Transverse colon (tissue), 4 donors: ENCODE results near the gene TMEM52B.

Source experiments
- EP300 ChIP-seq: sonication (generic); formaldehyde crosslinking; IDR thresholded peaks from one replicate; pipeline ENCODE4 v1.6.1; 2017; ENCODE audit warnings: antibody characterized with exemption, low read depth
- POLR2A ChIP-seq: fragments of 450-650 bp; IDR thresholded peaks from one replicate; pipeline ENCODE4 v1.6.1; 2016; ENCODE audit warnings: antibody characterized with exemption, mild to moderate bottlenecking, moderate library complexity
- POLR2AphosphoS5 ChIP-seq, 3 donors: sonication (generic); formaldehyde crosslinking; IDR thresholded peaks; one replicate each; pipeline ENCODE4 v1.6.1; 2016; ENCODE audit warnings: antibody characterized with exemption in 3 of 3
- TF ChIP-seq, protein P1 (sequence below), 5 experiments: fragments of 200-600 bp in 3 of 5; fragments of 450-650 bp in 2 of 5; sonication (generic) in 3 of 5; IDR thresholded peaks; 1 replicate in 2 of 5; 2 replicates in 3 of 5; pipeline ENCODE4 v1.5.1; 2016 to 2017; ENCODE audit warnings: antibody characterized with exemption in 5 of 5, inconsistent platforms in 3 of 5, mild to moderate bottlenecking in 2 of 5, moderate library complexity in 1 of 5

- TF ChIP-seq EP300 (no peak), POLR2AphosphoS5 (IDR thresholded peaks at IDR 0.05) (no peak), POLR2A (no peak)
- TF ChIP-seq, protein P1, sequence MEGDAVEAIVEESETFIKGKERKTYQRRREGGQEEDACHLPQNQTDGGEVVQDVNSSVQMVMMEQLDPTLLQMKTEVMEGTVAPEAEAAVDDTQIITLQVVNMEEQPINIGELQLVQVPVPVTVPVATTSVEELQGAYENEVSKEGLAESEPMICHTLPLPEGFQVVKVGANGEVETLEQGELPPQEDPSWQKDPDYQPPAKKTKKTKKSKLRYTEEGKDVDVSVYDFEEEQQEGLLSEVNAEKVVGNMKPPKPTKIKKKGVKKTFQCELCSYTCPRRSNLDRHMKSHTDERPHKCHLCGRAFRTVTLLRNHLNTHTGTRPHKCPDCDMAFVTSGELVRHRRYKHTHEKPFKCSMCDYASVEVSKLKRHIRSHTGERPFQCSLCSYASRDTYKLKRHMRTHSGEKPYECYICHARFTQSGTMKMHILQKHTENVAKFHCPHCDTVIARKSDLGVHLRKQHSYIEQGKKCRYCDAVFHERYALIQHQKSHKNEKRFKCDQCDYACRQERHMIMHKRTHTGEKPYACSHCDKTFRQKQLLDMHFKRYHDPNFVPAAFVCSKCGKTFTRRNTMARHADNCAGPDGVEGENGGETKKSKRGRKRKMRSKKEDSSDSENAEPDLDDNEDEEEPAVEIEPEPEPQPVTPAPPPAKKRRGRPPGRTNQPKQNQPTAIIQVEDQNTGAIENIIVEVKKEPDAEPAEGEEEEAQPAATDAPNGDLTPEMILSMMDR (IDR thresholded peaks at IDR 0.05) = no peak
These were observed 62.5 kb downstream of the TMEM52B start for GRCh38 chr12:10241290-10241689.
